HUES6 (cell line): Measurements from ENCODE around the gene FRYL.
"Not testable (repeated sequence)": the region's sequence is repeated elsewhere in the genome, so short reads cannot be mapped to it uniquely, and the experiment has no call there.

Source experiments
- H3K27ac ChIP-seq: 2 replicates; pipeline ENCODE4 v1.7.0; 2013; ENCODE audit warnings: low read depth, mild to moderate bottlenecking, low read length, inconsistent platforms
- H3K27me3 ChIP-seq: 2 replicates; pipeline ENCODE4 v1.6.1; 2013; ENCODE audit warnings: low read length; ENCODE audit not compliant: control insufficient read depth, insufficient read depth
- H3K36me3 ChIP-seq: 2 replicates; pipeline ENCODE4 v1.6.1; 2013; ENCODE audit warnings: low read length; ENCODE audit not compliant: control insufficient read depth, insufficient read depth
- H3K4me1 ChIP-seq: 2 replicates; pipeline ENCODE4 v1.6.1; 2013; ENCODE audit warnings: low read length; ENCODE audit not compliant: control insufficient read depth, insufficient read depth
- H3K4me3 ChIP-seq: 2 replicates; pipeline ENCODE4 v1.5.1; 2013; ENCODE audit warnings: low read depth, low read length
- H3K9ac ChIP-seq: one replicate; pipeline ENCODE4 v1.6.1; 2013; ENCODE audit warnings: mild to moderate bottlenecking, low read length
- H3K9me3 ChIP-seq: 2 replicates; pipeline ENCODE4 v1.6.1; 2013; ENCODE audit warnings: low read depth, low read length; ENCODE audit not compliant: control insufficient read depth, insufficient read depth

The FRYL gene

DNA sequence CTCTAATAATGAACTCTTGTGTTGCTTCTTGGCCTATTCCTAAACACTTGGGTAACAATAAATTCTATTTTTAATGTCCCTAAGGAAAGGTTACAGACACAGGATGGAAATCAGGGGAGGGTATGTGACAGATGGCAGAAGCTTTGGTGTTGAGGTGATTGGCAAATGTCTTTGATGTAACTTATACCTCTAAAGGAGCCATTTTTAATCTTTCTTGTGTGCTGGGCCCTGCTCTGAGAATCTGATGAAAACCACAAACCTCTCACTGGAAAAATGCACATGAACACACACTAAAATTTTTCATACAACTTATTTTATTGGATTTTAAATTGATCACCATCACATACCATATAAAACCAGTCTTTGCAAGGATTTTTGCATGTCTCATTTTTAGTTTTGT, 17.7 kb downstream of the FRYL start:
- Histone ChIP-seq H3K9me3 (peaks cover 8% of the 10 kb centered on the region; the same call in 1 of the 2 replicates), H3K9ac (no peak overlapping the region), H3K4me3 (no peak overlapping the region), H3K36me3 (peaks cover 3% of the 10 kb centered on the region), H3K4me1 (no peaks in the 10 kb centered on the region), H3K27ac (no peak overlapping the region), H3K27me3 (no peaks in the 10 kb centered on the region)

DNA sequence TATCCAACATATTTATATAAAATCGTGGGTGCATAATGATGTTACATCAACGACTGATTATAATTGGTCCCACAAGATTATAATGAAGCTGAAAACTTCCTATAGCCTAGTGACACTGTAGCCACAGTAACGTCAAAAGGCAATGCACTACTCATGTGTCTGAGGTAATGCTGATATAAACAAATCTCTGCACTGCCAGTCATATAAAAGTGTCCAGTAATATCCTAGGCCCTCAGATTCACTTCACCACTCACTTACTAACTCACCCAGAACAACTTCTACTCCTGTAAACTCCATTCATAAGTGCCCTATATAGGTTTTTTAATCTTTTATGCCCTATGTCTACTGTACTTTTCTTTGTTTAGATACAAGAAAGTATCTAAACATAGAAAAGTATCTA, 18.8 kb downstream of the FRYL start:
- H3K4me3 ChIP-seq, result no peak overlapping the region
- H3K4me1 ChIP-seq, result no peaks in the 10 kb centered on the region
- no peak overlapping the region for H3K27ac ChIP-seq
- peaks cover 8% of the 10 kb centered on the region; the same call in 1 of the 2 replicates for H3K9me3 ChIP-seq
- H3K27me3 ChIP-seq, result no peaks in the 10 kb centered on the region
- no peak overlapping the region for H3K9ac ChIP-seq
- H3K36me3 ChIP-seq, result peaks cover 3% of the 10 kb centered on the region

DNA sequence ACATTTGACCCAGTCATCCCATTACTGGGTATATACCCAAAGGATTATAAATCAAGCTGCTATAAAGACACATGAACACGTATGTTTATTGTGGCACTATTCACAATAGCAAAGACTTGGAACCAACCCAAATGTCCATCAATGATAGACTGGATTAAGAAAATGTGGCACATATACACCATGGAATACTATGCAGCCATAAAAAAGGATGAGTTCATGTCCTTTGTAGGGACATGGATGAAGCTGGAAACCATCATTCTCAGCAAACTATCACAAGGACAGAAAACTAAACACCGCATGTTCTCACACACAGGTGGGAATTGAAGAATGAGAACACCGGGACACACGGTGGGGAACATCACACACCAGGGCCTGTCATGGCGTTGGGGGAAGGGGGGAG, 21.4 kb downstream of the FRYL start:
- not testable (repeated sequence) for H3K4me3 ChIP-seq, H3K27me3 ChIP-seq, H3K9ac ChIP-seq, H3K27ac ChIP-seq, H3K4me1 ChIP-seq, H3K36me3 ChIP-seq
- peaks cover 24% of the 10 kb centered on the region for H3K9me3 ChIP-seq

DNA sequence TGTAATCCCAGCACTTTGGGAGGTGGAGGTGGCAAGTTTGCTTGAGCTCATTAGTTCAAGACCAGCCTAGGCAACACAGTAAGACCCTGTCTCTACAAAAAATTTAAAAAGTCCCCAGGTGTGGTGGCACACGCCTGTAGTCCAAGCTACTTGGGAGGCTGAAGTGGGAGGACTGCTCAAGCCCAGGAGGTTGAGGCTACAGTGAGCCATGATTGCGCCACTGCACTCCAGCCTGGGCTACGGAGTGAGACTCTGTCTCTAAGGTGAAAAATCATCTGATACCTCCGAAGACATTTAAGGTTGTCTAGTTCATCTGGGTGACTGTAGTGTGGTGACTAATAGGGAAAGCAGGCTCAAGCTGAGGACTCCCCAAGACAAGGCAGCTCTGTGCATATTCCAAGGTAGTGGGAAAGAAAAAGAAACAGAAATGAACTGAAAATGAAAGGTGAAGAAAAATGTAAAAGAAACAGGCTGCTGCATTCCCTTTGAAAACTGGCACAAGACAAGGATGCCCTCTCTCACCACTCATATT, 23.3 kb downstream of the FRYL start:
- Histone ChIP-seq H3K27me3 (no peaks in the 10 kb centered on the region), H3K4me3 (no peak overlapping the region), H3K9me3 (peaks cover 33% of the 10 kb centered on the region), H3K36me3 (peaks cover 3% of the 10 kb centered on the region), H3K27ac (no peak overlapping the region), H3K4me1 (no peaks in the 10 kb centered on the region), H3K9ac (no peak overlapping the region)

DNA sequence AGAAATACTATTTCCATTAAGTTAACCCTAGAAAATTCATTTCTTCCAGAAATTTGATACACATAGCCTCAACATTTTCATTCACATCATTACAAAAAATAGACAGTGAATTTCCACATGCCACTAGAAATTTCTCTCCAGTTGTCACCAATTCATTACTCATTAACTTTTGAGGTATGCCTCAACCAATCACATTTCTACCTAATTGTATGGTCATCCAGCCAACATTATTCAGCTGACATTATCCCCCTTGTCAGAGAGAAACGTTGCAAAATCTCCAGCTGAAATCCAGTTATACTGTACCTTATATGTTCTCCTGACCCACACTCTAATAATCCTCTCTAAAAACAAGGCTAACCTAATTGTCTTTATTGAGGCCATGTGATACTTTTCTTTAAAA, 24.8 kb downstream of the FRYL start:
- H3K4me3 ChIP-seq, result no peak overlapping the region
- H3K36me3 ChIP-seq, result peaks cover 3% of the 10 kb centered on the region
- H3K9me3 ChIP-seq, result peaks cover 36% of the 10 kb centered on the region

DNA sequence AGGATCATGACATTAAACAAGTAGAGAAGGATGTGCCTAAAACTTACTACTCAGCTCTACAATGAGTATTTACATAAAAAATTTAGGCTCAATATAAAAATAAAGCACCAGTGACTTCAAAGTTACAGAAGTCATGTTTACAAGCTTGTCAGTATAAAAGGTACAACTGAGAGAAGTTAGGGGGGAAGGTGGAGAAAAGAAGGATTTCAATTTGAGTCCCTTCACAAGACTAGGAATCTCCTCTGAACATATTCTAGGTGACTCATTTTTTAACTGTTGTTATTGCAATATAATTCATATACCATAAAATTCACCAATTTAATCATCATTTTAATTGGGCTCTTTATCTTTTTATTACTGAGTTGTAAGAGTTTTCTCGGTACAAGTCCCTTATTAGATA, 26.9 kb downstream of the FRYL start:
- Histone ChIP-seq H3K9me3 (peaks cover 28% of the 10 kb centered on the region), H3K9ac (no peak overlapping the region), H3K27ac (no peak overlapping the region), H3K4me1 (peaks cover 5% of the 10 kb centered on the region; the same call in 1 of the 2 replicates), H3K4me3 (no peak overlapping the region), H3K36me3 (no peaks in the 10 kb centered on the region; the same call in 1 of the 2 replicates), H3K27me3 (no peaks in the 10 kb centered on the region)

More for the DNA sequence above, 24.8 kb downstream of the FRYL start:
- Histone ChIP-seq H3K27ac (no peak overlapping the region), H3K4me1 (no peaks in the 10 kb centered on the region), H3K27me3 (no peaks in the 10 kb centered on the region), H3K9ac (no peak overlapping the region)

DNA sequence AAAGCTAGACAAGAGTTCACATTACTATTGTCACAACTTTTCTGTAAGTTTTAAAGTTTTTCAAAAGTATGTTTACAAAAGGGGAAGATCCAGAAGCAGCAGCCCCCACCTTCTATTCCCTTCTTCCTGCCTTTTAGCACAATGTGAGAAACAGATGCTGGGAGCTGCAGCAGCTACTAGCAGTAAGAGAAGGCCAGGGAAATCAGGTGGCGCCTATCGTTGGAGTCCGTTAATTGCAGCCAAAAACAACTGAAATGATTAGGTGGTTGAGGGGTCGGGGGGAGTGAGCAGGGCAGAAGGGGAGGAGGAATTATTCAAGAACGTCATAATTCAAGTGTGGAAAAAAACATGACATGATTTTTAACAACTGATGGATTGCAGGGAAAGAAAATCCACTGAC, 27.4 kb downstream of the FRYL start:
- no peak overlapping the region for H3K27ac ChIP-seq
- no peaks in the 10 kb centered on the region; the same call in 1 of the 2 replicates for H3K36me3 ChIP-seq
- H3K4me1 ChIP-seq, result peaks cover 5% of the 10 kb centered on the region; the same call in 1 of the 2 replicates
- no peaks in the 10 kb centered on the region for H3K27me3 ChIP-seq
- H3K9me3 ChIP-seq, result peaks cover 28% of the 10 kb centered on the region
- H3K9ac ChIP-seq, result no peak overlapping the region
- no peak overlapping the region for H3K4me3 ChIP-seq

DNA sequence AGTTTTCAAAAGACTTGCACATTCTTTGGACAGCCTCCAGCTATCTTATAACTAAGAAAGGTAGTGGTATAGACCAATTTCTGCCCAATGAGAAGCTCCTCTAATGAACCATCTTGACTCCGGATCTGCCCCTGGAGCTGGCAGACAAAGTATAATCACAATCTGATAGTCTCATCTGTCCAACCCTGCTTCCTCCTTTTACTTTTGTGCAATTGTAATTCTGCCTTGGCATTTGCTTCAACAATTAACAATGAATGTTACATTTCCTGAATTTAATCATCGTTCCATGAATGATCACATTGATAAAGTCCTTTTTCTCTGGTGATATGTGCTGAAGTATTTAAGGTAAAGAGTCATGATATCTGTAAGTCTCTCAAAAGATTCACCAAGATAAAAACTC, 27.8 kb downstream of the FRYL start:
- Histone ChIP-seq H3K4me3 (no peak overlapping the region), H3K4me1 (peaks cover 5% of the 10 kb centered on the region; the same call in 1 of the 2 replicates), H3K9ac (no peak overlapping the region), H3K9me3 (peaks cover 28% of the 10 kb centered on the region), H3K36me3 (no peaks in the 10 kb centered on the region; the same call in 1 of the 2 replicates), H3K27ac (no peak overlapping the region), H3K27me3 (no peaks in the 10 kb centered on the region)

DNA sequence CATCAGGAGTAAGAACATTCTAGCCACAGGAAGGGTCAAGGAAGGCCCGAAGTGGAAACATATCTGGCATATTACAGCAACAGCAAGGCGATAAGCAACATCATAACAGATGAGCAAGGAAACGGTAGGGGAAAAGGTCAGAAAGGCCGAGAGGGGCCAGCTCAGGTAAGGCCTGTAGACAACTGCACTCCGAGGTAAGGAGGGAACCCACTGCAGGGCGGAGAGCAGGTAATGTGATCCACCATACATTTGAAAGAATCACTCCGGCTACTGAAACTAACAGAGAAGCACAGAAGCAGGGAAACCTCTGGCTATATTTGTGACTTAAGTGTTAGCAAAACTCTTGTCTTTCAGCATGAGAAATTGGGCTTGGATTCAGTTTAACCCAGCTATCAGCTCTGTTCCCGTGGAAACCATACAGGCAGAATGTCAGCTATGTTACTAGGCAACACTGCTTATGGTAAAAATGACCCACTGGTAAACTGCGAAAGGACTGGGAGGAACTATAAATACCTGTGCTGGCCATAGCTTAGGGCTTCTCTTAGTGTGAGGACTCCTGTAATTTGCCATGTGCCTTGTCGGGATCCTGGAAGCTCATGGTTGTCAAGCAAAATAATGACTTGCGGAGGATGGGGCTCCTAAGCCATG, 31.0 kb downstream of the FRYL start:
- Histone ChIP-seq H3K9me3 (peaks cover 14% of the 10 kb centered on the region), H3K36me3 (no peaks in the 10 kb centered on the region), H3K27me3 (no peaks in the 10 kb centered on the region), H3K4me3 (no peak overlapping the region), H3K9ac (no peak overlapping the region), H3K4me1 (peaks cover 13% of the 10 kb centered on the region; the same call in 1 of the 2 replicates), H3K27ac (no peak overlapping the region)

DNA sequence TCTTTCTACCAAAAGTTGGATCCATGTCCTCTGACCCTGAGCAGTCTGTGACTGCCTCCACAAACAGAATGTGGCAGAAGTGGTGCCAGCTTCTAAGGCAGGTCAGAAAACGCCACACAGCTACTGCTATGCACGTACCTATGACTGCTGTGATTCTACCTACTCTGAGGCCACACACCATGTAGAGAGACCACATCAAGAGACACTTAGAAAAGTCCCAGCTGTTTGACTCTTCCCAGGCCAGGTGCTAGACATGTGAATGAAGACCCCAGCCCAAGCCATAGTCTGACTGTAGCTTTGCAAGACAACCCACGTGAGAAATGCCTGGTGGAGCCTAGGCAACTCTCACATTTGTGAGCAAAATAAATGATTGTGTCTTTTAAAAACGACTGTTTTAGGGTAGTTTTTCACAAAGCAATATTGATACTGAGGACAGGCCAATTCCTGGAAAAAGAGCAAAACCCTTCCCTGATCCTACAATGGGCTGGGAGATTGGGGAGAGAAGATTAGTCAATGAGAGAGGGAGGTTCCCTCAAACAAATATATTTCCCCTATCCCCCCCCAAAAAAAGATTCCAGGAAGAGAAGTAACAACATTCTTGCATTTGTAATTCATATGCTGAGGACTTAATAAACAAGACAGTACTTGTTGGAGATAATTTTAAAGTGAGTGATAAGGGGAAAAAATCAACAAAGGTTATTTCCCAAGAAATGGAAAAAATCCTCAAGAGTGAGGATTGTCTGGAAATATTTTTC, 33.3 kb downstream of the FRYL start:
- H3K9ac ChIP-seq, result no peak overlapping the region
- peaks cover 3% of the 10 kb centered on the region; the same call in 1 of the 2 replicates for H3K9me3 ChIP-seq
- H3K4me3 ChIP-seq, result no peak overlapping the region
- no peaks in the 10 kb centered on the region for H3K36me3 ChIP-seq
- H3K27ac ChIP-seq, result no peak overlapping the region
- peaks cover 13% of the 10 kb centered on the region; the same call in 1 of the 2 replicates for H3K4me1 ChIP-seq
- H3K27me3 ChIP-seq, result no peaks in the 10 kb centered on the region

DNA sequence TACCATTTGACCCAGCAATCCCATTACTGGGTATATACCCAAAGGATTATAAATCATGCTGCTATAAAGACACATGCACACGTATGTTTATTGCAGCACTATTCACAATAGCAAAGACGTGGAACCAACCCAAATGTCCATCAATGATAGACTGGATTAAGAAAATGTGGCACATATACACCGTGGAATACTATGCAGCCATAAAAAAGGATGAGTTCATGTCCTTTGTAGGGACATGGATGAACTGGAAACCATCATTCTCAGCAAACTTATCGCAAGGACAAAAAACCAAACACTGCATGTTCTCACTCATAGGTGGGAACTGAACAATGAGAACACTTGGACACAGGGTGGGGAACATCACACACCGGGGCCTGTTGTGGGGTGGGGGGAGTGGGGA, 34.9 kb downstream of the FRYL start:
- H3K27ac ChIP-seq, H3K27me3 ChIP-seq, H3K36me3 ChIP-seq, H3K9me3 ChIP-seq, H3K4me3 ChIP-seq, H3K9ac ChIP-seq: not testable (repeated sequence)
- peaks cover 13% of the 10 kb centered on the region; the same call in 1 of the 2 replicates for H3K4me1 ChIP-seq
